BJ (cell line): ENCODE results near the gene HAUS2. TPM values are rescaled to one million over a fixed set of nuclear protein-coding genes. Genes with fewer than 3 reads are reported as not detected.

Source experiments
- CTCF ChIA-PET: fragments of 350-600 bp; formaldehyde crosslinking; extraction: SDS; loops from one replicate; lab custom pipeline; 2021; ENCODE audit warnings: antibody characterized with exemption, inconsistent platforms; lab: Yijun Ruan, JAX
- POLR2A ChIA-PET: fragments of 300-600 bp; sonication (Branson Sonifier 250); formaldehyde crosslinking; extraction: SDS; loops from one replicate; lab custom pipeline; 2021; ENCODE audit warnings: antibody characterized with exemption; lab: Charles Lee
- DNase-seq: peaks from one replicate; pipeline ENCODE4 v3.0.0-alpha.2; 2011; ENCODE audit warnings: low read depth
- H3K27me3 ChIP-seq: 2 replicates; pipeline ENCODE4 v1.6.0; 2011; ENCODE audit warnings: low read length; ENCODE audit not compliant: control insufficient read depth, insufficient read depth
- H3K36me3 ChIP-seq: 2 replicates; pipeline ENCODE4 v1.5.1; 2011; ENCODE audit warnings: low read length; ENCODE audit not compliant: control insufficient read depth, insufficient read depth
- H3K4me3 ChIP-seq: 2 replicates; pipeline ENCODE4 v1.5.1; 2011; ENCODE audit warnings: low read depth, mild to moderate bottlenecking, control low read depth, low read length
- CTCF ChIP-seq: IDR thresholded peaks from 2 replicates; pipeline ENCODE4 v1.5.1; 2011; ENCODE audit warnings: low read depth, mild to moderate bottlenecking, control low read depth, inconsistent platforms, low read length, moderate library complexity; ENCODE audit not compliant: insufficient read depth
- polyA plus RNA-seq: library from polyadenylated mRNA; depleted of rRNA; stranded (reverse); fragments of >200 nt; gene quantifications from 2 replicates; pipeline ENCODE4 v1.2.3, GENCODE V29; 2011

The HAUS2 gene
- polyA plus RNA-seq, 1 experiment, result 14.1 TPM

- no peak overlapping the region for H3K4me3 ChIP-seq
- no peak for DNase-seq
- ChIA-PET POLR2A (no interaction called here), CTCF (no interaction called here)
- no peaks in the 10 kb centered on the region for H3K27me3 ChIP-seq
- no peaks in the 10 kb centered on the region for H3K36me3 ChIP-seq
- no peak for TF ChIP-seq CTCF
Measured at GRCh38 chr15:42507514-42507913, 41.1 kb upstream of the HAUS2 start.

- no peak for DNase-seq
- ChIA-PET POLR2A (no interaction called here), CTCF (no interaction called here)
- H3K4me3 ChIP-seq, result no peak overlapping the region
- TF ChIP-seq CTCF, result no peak
- no peaks in the 10 kb centered on the region for H3K36me3 ChIP-seq
- H3K27me3 ChIP-seq, result no peaks in the 10 kb centered on the region
Measured at GRCh38 chr15:42508263-42508690, 40.4 kb upstream of the HAUS2 start.

- ChIA-PET CTCF (no interaction called here), POLR2A (interaction anchor here (0.7 kb wide), 1 partner anchor 16 kb away, joined by 3 read pairs; no protein-coding TSS in a partner anchor)
- no peaks in the 10 kb centered on the region for H3K27me3 ChIP-seq
- no peak for DNase-seq
- H3K36me3 ChIP-seq, result no peaks in the 10 kb centered on the region; the same call in 1 of the 2 replicates
- H3K4me3 ChIP-seq, result no peak overlapping the region
- TF ChIP-seq CTCF, result no peak
Measured at GRCh38 chr15:42510258-42511006, 38.2 kb upstream of the HAUS2 start.

- no peak for DNase-seq
- Histone ChIP-seq H3K4me3 (no peak overlapping the region), H3K27me3 (no peaks in the 10 kb centered on the region), H3K36me3 (peaks cover under 1% of the 10 kb centered on the region; the same call in 1 of the 2 replicates)
- no peak for TF ChIP-seq CTCF
- ChIA-PET POLR2A (interaction anchor here (0.7 kb wide), 1 partner anchor 16 kb away, joined by 3 read pairs; no protein-coding TSS in a partner anchor), CTCF (interaction anchor here (0.7 kb wide), 1 partner anchor 17 kb away, joined by 3 read pairs; no protein-coding TSS in a partner anchor)
Measured at GRCh38 chr15:42511007-42511391, 37.6 kb upstream of the HAUS2 start.

GRCh38 chr15:42523331-42523730, 25.3 kb upstream of the HAUS2 start:
- no peak for TF ChIP-seq CTCF
- POLR2A ChIA-PET, result no interaction called here
- Histone ChIP-seq H3K4me3 (no peak overlapping the region), H3K36me3 (no peaks in the 10 kb centered on the region; the same call in 1 of the 2 replicates), H3K27me3 (no peaks in the 10 kb centered on the region)
- no peak for DNase-seq
- CTCF ChIA-PET, result interaction anchor here (1.2 kb wide), 1 partner anchor 9 kb away, joined by 3 read pairs; no protein-coding TSS in a partner anchor
